OCI-LY3 (cell line): ENCODE results near the gene FSTL4.

ENCODE experiments used
- CTCF ChIP-seq: fragments of 200-600, 300-600 bp; sonication (generic); IDR thresholded peaks from 2 replicates; pipeline ENCODE4 v1.5.1; 2014; ENCODE audit warnings: antibody characterized with exemption, low read length, low read depth
- EZH2phosphoT487 ChIP-seq: fragments of 200-600 bp; shearing (Covaris generic); IDR thresholded peaks from 2 replicates; pipeline ENCODE4 v1.6.1; 2018; ENCODE audit warnings: antibody characterized with exemption, mixed run types, low read depth

- TF ChIP-seq CTCF (no peak), EZH2phosphoT487 (no peak)
Observed at GRCh38 chr5:133295520-133295919, 316.8 kb downstream of the FSTL4 start.
